ENCODE results near the gene CSF3R. TPM values are rescaled to one million over a fixed set of nuclear protein-coding genes. Genes with fewer than 3 reads are reported as not detected.

The CSF3R gene
- total RNA-seq, 1 donor from 2014 or later = 0.20 TPM

DNA sequence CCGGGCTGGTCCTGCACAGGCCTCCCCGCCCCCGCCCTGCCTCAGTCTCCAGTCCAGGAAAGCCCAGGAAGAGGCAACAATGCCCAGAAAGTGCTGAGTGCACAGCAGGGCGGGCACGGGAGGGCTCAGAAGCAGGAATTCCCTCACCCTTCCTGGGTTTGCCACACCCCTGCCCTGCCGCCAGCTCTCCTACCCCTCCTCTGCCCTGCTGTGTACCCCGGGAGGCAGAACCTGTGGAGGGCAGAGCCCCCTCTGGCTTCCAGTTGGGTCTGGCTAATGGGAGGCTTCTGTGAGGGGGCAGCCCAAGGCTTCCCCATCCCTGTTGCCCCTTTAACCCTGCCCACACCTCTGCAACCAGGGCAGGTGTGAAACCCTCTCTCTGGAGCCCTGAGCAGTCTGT lies 47.5 kb upstream of the CSF3R start:
- no peak for DNase-seq (ENCODE audit: low read depth)
- no peak overlapping the region for H3K4me3 ChIP-seq (ENCODE audit: insufficient read depth, low read depth, low read length)
- no peak for TF ChIP-seq EZH2 (IDR thresholded peaks at IDR 0.05; ENCODE audit: insufficient read depth, low read length)
- H3K9ac ChIP-seq (ENCODE audit: low read length) = no peak overlapping the region
- Mint-ChIP-seq H3K27ac (ENCODE audit: unreplicated experiment) (no peak overlapping the region), H3K9me3 (ENCODE audit: unreplicated experiment) (peaks cover 15% of the 10 kb centered on the region), H3K4me1 (ENCODE audit: low read depth, unreplicated experiment) (no peaks in the 10 kb centered on the region), H3K36me3 (ENCODE audit: low read depth, unreplicated experiment) (no peaks in the 10 kb centered on the region), H3K27me3 (ENCODE audit: low read depth, unreplicated experiment) (peaks cover 29% of the 10 kb centered on the region), H3K4me3 (ENCODE audit: unreplicated experiment) (no peak overlapping the region)
- H3K9me3 ChIP-seq (ENCODE audit: insufficient read depth, low read depth, low read length) = no peaks in the 10 kb centered on the region
- H3K4me1 ChIP-seq (ENCODE audit: insufficient read depth, low read length) = no peaks in the 10 kb centered on the region
- H2AFZ ChIP-seq (ENCODE audit: low read depth, low read length) = no peak overlapping the region
- no peak overlapping the region for H3K4me2 ChIP-seq (ENCODE audit: low read length)
- no peak overlapping the region for H3K27ac ChIP-seq (ENCODE audit: low read depth, low read length)
- no peaks in the 10 kb centered on the region for H3K36me3 ChIP-seq (ENCODE audit: insufficient read depth, low read length)
- no peak for FAIRE-seq
- no peaks in the 10 kb centered on the region for H4K20me1 ChIP-seq (ENCODE audit: insufficient read depth, low read length)
- no peaks in the 10 kb centered on the region for H3K27me3 ChIP-seq (ENCODE audit: insufficient read depth, low read length)
- H3K79me2 ChIP-seq (ENCODE audit: insufficient read depth, low read length) = no peaks in the 10 kb centered on the region

DNA sequence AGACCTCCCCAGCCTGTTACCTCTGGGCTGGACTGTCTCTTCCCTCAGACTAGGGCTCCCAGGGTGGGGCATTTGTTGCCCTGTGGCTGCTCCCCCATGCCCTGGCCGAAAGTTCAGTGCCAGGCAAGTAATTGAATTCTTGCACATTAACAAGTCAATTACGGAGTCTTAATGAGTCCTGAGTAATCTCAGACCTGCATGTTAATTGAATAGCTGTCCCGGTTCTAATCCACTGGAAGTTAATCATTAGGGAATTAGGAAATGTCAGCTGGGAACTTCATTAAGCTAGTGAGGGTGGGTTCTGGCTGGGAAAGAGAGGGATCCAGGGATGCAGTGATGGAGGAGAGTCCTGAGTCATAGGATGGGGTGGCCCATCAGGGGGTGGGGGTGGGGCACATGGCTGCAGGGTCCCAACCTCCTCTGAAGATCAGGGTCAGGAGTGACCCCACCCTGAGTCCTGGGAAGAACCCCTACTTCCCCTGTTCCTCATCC lies 47.1 kb upstream of the CSF3R start:
- no peak overlapping the region for H2AFZ ChIP-seq (ENCODE audit: low read depth, low read length)
- DNase-seq (ENCODE audit: low read depth) = no peak
- H3K9me3 ChIP-seq (ENCODE audit: insufficient read depth, low read depth, low read length) = no peaks in the 10 kb centered on the region
- no peak overlapping the region for H3K9ac ChIP-seq (ENCODE audit: low read length)
- H3K4me3 ChIP-seq (ENCODE audit: insufficient read depth, low read depth, low read length) = no peak overlapping the region
- no peak overlapping the region for H3K27ac ChIP-seq (ENCODE audit: low read depth, low read length)
- no peaks in the 10 kb centered on the region for H3K27me3 ChIP-seq (ENCODE audit: insufficient read depth, low read length)
- H3K4me2 ChIP-seq (ENCODE audit: low read length) = no peak overlapping the region
- H3K36me3 ChIP-seq (ENCODE audit: insufficient read depth, low read length) = no peaks in the 10 kb centered on the region
- no peaks in the 10 kb centered on the region for H4K20me1 ChIP-seq (ENCODE audit: insufficient read depth, low read length)
- no peaks in the 10 kb centered on the region for H3K4me1 ChIP-seq (ENCODE audit: insufficient read depth, low read length)
- Mint-ChIP-seq H3K9me3 (ENCODE audit: unreplicated experiment) (peaks cover 15% of the 10 kb centered on the region), H3K4me3 (ENCODE audit: unreplicated experiment) (no peak overlapping the region), H3K4me1 (ENCODE audit: low read depth, unreplicated experiment) (no peaks in the 10 kb centered on the region), H3K27ac (ENCODE audit: unreplicated experiment) (no peak overlapping the region), H3K36me3 (ENCODE audit: low read depth, unreplicated experiment) (no peaks in the 10 kb centered on the region), H3K27me3 (ENCODE audit: low read depth, unreplicated experiment) (peaks cover 26% of the 10 kb centered on the region)
- FAIRE-seq = no peak
- no peaks in the 10 kb centered on the region for H3K79me2 ChIP-seq (ENCODE audit: insufficient read depth, low read length)
- no peak for TF ChIP-seq EZH2 (IDR thresholded peaks at IDR 0.05; ENCODE audit: insufficient read depth, low read length)
- TF ChIP-seq, protein P1, sequence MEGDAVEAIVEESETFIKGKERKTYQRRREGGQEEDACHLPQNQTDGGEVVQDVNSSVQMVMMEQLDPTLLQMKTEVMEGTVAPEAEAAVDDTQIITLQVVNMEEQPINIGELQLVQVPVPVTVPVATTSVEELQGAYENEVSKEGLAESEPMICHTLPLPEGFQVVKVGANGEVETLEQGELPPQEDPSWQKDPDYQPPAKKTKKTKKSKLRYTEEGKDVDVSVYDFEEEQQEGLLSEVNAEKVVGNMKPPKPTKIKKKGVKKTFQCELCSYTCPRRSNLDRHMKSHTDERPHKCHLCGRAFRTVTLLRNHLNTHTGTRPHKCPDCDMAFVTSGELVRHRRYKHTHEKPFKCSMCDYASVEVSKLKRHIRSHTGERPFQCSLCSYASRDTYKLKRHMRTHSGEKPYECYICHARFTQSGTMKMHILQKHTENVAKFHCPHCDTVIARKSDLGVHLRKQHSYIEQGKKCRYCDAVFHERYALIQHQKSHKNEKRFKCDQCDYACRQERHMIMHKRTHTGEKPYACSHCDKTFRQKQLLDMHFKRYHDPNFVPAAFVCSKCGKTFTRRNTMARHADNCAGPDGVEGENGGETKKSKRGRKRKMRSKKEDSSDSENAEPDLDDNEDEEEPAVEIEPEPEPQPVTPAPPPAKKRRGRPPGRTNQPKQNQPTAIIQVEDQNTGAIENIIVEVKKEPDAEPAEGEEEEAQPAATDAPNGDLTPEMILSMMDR (IDR thresholded peaks at IDR 0.05; ENCODE audit: insufficient read depth, low read depth, low read length) = no peak

DNA sequence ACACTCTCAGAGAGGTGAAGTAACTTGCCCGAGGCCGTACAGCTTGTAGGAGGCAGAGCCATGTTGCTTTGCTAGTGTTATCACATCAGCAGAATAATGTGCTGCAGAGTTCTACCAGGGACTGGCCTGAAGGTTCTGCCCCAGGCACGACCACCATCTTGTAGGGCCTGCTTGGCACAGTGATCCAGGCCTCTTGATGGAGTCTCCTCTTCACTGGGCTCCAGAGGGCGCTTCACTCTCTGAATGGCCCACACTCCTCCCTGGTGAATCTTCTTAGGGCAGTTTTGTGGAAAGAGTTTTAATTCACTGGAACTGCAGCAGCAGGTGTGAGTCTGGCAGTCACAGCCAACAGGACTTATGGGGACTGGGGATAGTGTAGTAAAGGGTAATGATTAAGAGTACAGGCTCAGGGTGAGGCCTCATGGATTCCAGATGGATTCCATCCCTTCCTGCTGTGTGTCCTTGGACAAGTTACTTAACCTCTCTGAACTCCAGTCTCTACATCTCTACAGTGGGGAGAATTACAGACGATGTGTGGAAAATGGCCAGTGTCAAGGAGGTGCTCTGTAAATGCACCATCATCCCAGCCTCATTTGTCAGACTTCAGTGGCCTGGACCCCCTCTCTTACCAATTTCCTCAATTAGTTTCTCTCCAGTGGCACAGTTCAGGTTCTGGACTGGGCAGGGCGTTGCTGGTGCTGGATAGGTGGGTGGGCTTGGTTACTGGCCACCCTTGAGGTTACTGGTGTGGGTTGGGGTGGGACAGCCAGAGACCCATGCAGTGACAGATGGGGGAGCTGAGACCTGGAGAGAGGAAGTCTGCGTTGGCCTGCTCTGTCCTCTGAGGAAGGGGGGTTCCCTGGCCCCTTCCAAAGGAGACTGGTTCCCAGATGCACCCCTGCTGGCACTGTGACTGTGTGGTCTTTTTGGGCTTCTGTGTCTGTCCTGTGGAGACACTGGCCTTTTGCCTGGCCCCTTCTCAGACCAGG lies 45.9 kb upstream of the CSF3R start:
- Histone ChIP-seq H3K27me3 (ENCODE audit: insufficient read depth, low read length) (no peaks in the 10 kb centered on the region), H3K36me3 (ENCODE audit: insufficient read depth, low read length) (no peaks in the 10 kb centered on the region), H3K27ac (ENCODE audit: low read depth, low read length) (no peak overlapping the region), H3K9me3 (ENCODE audit: insufficient read depth, low read depth, low read length) (no peaks in the 10 kb centered on the region), H3K9ac (ENCODE audit: low read length) (no peak overlapping the region), H4K20me1 (ENCODE audit: insufficient read depth, low read length) (no peaks in the 10 kb centered on the region), H3K79me2 (ENCODE audit: insufficient read depth, low read length) (no peaks in the 10 kb centered on the region), H3K4me3 (ENCODE audit: insufficient read depth, low read depth, low read length) (no peak overlapping the region), H3K4me1 (ENCODE audit: insufficient read depth, low read length) (no peaks in the 10 kb centered on the region), H3K4me2 (ENCODE audit: low read length) (no peak overlapping the region), H2AFZ (ENCODE audit: low read depth, low read length) (no peak overlapping the region)
- peaks cover 17% of the 10 kb centered on the region for H3K27me3 Mint-ChIP-seq (ENCODE audit: low read depth, unreplicated experiment)
- no peaks in the 10 kb centered on the region for H3K4me1 Mint-ChIP-seq (ENCODE audit: low read depth, unreplicated experiment)
- no peak for FAIRE-seq
- H3K27ac Mint-ChIP-seq (ENCODE audit: unreplicated experiment) = no peak overlapping the region
- no peak overlapping the region for H3K4me3 Mint-ChIP-seq (ENCODE audit: unreplicated experiment)
- H3K36me3 Mint-ChIP-seq (ENCODE audit: low read depth, unreplicated experiment) = no peaks in the 10 kb centered on the region
- peaks cover 8% of the 10 kb centered on the region for H3K9me3 Mint-ChIP-seq (ENCODE audit: unreplicated experiment)
- DNase-seq (ENCODE audit: low read depth) = no peak
- TF ChIP-seq EZH2 (IDR thresholded peaks at IDR 0.05; ENCODE audit: insufficient read depth, low read length) = no peak
- TF ChIP-seq, protein P1 (IDR thresholded peaks at IDR 0.05; ENCODE audit: insufficient read depth, low read depth, low read length) = no peak

All from astrocyte (in vitro differentiated cells and primary cell).